Large intestine (tissue), 3 donors: Measurements from ENCODE around the gene ANKRD24. TPM values are rescaled to one million over a fixed set of nuclear protein-coding genes. Genes with fewer than 3 reads are reported as not detected.
"Not testable (repeated sequence)": the region's sequence is repeated elsewhere in the genome, so short reads cannot be mapped to it uniquely, and the experiment has no call there.

Source experiments
- DNase-seq, 2 donors: peaks; one replicate each; pipeline versions ENCODE4 v3.0.0 to v3.0.0-alpha.2; 2013
- H3K27ac ChIP-seq: one replicate; pipeline ENCODE4 v1.5.1; 2013; ENCODE audit warnings: low read length
- H3K27me3 ChIP-seq: 2 replicates; pipeline ENCODE4 v1.6.1; 2013; ENCODE audit warnings: low read length; ENCODE audit not compliant: control insufficient read depth, insufficient read depth
- H3K36me3 ChIP-seq: 2 replicates; pipeline ENCODE4 v1.6.1; 2013; ENCODE audit warnings: low read length; ENCODE audit not compliant: control insufficient read depth, insufficient read depth
- H3K4me1 ChIP-seq: one replicate; pipeline ENCODE4 v1.6.1; 2013; ENCODE audit warnings: low read length; ENCODE audit not compliant: control insufficient read depth, insufficient read depth
- H3K4me3 ChIP-seq: one replicate; pipeline ENCODE4 v1.5.1; 2013; ENCODE audit warnings: low read length
- H3K9me3 ChIP-seq: one replicate; pipeline ENCODE4 v1.6.1; 2013; ENCODE audit warnings: mild to moderate bottlenecking, low read depth, low read length, moderate library complexity; ENCODE audit not compliant: control insufficient read depth
- WGBS: methylation state at CpG from one replicate; pipeline ENCODE4 v1.1.5; 2013; ENCODE audit warnings: low lambda C conversion rate; ENCODE audit not compliant: insufficient coverage; 5-methylcytosine and 5-hydroxymethylcytosine counted together
- polyA plus RNA-seq: library from polyadenylated mRNA; unstranded; fragments of 120-200 nt; gene quantifications from one replicate; pipeline ENCODE4 v1.2.1, GENCODE V29; 2013

ANKRD24 gene
- polyA plus RNA-seq, 1 donor, result 2.8 TPM

DNA sequence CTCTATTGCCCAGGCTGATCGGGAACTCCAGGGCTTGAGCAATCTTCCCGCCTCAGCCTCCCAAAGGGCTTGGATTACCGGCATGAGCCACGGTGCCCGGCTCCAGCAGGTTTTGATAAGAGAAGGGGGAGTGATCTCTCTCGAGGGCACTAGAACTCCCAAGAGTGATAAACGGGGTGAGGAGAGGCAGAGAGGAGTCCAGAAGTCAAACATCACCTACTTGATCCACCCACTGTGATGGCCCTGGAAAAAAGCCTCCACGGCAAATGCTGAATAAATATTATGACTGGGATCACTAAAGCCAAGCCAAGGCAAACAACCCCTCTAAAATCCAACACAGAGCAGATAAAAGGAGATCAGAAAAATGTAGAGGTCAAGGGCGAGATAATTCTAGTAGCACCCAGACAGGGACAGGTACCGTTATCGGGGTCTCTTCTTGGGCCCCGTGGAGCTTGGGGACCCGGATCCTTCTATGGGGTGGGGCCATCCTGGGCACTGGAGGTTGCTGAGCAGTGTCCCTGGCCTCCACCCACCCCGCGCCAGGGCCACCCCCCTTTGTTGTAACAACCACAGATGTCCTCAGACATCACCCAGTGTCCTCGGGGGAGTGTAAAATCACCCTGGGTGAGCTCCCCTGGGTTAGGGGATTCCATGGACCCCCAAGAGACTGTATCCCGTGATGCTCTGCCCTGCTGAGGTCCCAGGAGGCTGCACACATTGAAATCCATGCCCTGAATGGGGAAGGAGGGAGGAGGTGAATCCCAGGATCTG lies 32.8 kb upstream of the ANKRD24 start:
- Histone ChIP-seq H3K27ac (peak overlapping the region; percentile 79), H3K9me3 (peaks cover 15% of the 10 kb centered on the region), H3K4me3 (no peak overlapping the region), H3K36me3 (no peaks in the 10 kb centered on the region), H3K4me1 (peaks cover 57% of the 10 kb centered on the region), H3K27me3 (no peaks in the 10 kb centered on the region)
- WGBS, result 20% methylated on average over 1 of the region's 17 CpGs
- DNase-seq, result peak; percentile 91 to 96

DNA sequence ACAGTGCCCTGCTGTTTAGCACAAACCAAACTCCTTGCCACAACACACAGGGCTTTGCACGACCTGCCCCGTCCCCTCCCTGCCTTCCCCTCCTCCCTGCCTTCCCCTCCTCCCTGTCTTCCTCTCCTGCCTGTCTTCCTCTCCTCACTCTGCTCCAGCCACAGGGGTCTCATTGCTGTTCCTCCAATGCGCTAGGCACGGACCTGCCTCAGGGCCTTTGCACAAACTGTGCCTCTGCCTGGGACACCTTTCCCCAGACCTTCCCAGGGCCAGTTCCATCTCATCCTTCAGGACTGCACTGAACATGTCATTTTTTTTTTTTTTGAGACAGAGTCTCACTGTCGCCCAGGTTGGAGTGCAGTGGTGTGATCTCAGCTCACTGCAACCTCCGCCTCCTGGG lies 30.9 kb upstream of the ANKRD24 start:
- Histone ChIP-seq H3K4me1 (peaks cover 42% of the 10 kb centered on the region), H3K9me3 (peaks cover 8% of the 10 kb centered on the region), H3K36me3 (peaks cover 5% of the 10 kb centered on the region), H3K27ac (peak overlapping the region; percentile 32), H3K27me3 (no peaks in the 10 kb centered on the region), H3K4me3 (no peak overlapping the region)
- DNase-seq, result no peak
- 100% methylated on average over 1 of the region's 6 CpGs for WGBS

DNA sequence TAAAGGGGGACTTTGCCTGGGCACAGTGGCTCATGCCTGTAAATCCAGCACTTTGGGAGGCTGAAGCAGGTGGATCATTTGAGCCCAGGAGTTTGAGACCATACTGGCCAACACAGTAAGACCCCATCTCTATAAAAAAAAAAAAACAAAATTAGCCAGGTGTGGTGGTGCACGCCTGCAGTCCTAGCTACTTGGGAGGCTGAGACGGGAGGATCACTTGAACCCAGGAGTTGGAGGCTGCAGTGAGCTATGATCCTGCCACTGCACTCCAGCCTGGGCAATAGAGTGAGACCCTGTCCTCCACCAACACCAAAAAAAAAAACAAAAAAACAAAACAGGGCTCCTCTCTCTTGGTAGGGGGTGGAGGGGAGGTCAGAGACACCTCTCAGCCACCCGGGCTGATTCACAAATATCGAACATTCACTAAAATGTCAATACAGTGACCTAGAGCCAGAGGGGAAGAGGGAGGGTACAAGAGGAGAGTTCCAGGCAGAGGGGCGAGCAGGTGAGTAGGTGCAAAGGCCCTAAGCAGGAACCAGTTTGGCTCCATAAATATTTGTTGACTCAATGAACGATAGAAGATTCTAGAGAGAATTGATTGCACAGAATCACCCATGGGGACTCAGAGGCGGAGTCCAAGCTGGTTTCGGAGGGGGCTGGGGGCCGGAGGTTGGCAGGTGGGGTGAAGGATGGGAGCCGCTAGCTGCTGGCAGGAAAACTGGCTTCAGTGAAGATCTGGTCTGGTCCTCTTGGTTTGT lies 30.1 kb upstream of the ANKRD24 start:
- no CpG with 5 or more reads among the region's 10 CpGs for WGBS
- peaks cover 40% of the 10 kb centered on the region for H3K4me1 ChIP-seq
- H3K27ac ChIP-seq, result peak overlapping the region; percentile 72
- peaks cover 2% of the 10 kb centered on the region for H3K9me3 ChIP-seq
- peak in 1 of 2 donors; percentile 50 for DNase-seq
- peaks cover 13% of the 10 kb centered on the region for H3K36me3 ChIP-seq
- H3K27me3 ChIP-seq, result no peaks in the 10 kb centered on the region
- no peak overlapping the region for H3K4me3 ChIP-seq

DNA sequence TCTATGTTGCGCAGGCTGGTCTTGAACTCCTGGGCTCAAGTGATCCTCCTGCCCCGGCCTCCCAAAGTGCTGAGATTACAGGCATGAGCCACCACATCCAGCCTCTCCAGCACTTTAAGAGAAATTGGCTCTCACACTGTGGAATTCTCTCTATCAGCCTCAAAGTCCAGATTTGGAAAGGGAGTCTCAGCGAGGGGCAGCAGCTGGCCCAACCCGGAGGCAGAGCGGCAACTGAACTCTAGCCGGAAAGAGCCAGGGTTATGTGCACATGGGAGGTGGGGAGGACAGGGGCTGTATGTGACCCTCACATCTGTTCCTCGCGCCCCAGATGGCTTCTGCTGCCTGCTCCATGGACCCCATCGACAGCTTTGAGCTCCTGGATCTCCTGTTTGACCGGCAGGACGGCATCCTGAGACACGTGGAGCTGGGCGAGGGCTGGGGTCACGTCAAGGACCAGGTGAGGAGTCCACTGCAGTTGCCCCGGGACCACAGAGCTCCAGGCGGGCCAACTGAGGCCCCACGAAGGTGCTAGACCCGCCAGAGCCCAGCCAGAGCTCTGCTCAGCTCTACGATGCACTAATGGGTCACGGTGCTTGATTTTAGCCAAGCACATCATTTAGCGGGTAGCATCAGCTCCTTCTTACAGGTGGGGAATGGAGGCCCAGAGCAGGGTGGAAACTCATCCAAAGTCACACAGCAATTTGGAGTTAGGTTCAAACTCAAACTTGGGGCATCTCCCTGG lies 27.7 kb upstream of the ANKRD24 start:
- WGBS, result 100% methylated on average over 1 of the region's 21 CpGs
- peak overlapping the region; percentile 5 for H3K27ac ChIP-seq
- H3K27me3 ChIP-seq, result no peaks in the 10 kb centered on the region

DNA sequence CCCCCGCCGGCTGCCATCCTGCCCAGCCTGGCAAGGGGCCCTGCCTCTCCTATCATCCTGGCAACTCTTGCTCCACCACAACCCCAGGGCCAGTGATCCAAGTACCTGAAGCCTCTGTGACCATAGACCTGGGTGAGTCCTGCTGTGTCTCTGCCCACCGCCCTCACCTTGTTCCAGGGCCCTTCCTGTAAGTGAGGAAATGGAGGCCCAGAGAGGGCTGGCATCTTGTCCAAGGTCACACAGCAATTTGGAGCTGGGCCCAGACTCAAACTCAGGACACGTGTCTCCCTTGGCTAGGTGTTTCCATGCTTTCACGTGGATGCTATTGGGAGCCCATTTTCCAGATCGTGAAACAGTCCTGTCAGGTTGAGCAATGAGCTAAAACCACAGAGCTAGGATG lies 25.3 kb upstream of the ANKRD24 start:
- H3K36me3 ChIP-seq, result peaks cover 32% of the 10 kb centered on the region
- H3K4me1 ChIP-seq, result peaks cover 26% of the 10 kb centered on the region
- peaks cover 2% of the 10 kb centered on the region for H3K9me3 ChIP-seq
- no peak overlapping the region for H3K27ac ChIP-seq
- DNase-seq, result no peak
- no peaks in the 10 kb centered on the region for H3K27me3 ChIP-seq
- H3K4me3 ChIP-seq, result no peak overlapping the region
- WGBS, result no CpG with 5 or more reads among the region's 6 CpGs

More for the DNA sequence above, 27.7 kb upstream of the ANKRD24 start:
- DNase-seq, result no peak
- Histone ChIP-seq H3K36me3 (peaks cover 24% of the 10 kb centered on the region), H3K4me1 (peaks cover 36% of the 10 kb centered on the region), H3K4me3 (peak overlapping the region; percentile 58), H3K9me3 (peaks cover 2% of the 10 kb centered on the region)

DNA sequence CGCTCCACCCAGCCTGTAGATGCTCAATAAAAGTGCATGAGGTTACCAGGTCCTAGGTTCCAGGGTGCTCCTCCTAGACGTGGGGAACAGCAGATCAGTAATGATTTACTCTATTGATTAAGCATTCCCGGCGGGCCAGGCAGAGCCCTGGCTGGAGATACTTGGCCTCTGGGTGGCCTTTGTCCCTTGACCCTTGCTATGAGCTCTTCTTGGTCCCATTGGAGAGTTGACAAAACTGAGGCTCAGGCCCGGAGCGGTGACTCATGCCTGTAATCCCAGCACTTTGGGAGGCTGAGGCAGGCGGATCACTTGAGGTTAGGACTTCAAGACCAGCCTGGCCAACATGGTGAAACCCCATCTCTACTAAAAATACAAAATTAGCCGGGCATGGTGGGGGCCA lies 24.5 kb upstream of the ANKRD24 start:
- Histone ChIP-seq H3K36me3 (peaks cover 32% of the 10 kb centered on the region), H3K4me1 (peaks cover 18% of the 10 kb centered on the region)
- not testable (repeated sequence) for H3K27ac ChIP-seq, H3K4me3 ChIP-seq, H3K27me3 ChIP-seq, DNase-seq, H3K9me3 ChIP-seq
- WGBS, result no CpG with 5 or more reads among the region's 8 CpGs

DNA sequence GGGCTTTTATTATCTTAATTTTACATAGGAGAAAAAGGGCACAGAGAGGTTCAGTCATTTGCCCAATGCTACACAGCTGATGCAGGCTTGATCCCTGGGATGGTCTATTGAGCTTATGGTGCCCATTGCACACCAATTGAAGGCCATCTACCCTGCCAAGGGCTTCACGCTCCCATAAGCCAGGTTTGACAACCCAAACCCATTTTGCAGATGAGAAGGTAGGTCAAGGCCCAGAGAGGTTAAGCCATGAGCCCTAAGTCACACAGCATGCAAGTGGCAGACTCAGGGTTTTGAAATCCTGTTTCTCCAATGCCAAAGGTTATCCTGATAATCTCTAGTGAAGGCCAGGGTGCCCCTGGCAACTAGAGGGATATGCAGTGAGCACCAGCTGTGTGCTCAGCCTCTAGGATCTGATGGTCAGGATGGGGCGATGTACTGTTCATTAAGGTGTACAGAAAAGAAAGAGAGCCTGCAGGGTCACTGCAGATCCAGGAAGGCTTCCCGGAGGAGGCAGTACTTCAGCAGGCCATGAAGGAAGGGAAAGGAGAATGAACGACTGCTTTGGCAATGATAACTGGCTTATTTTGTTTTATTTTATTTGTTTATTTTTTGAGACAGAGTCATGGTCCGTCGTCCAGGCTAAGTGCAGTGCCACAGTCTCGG lies 20.9 kb upstream of the ANKRD24 start:
- peaks cover 10% of the 10 kb centered on the region for H3K4me1 ChIP-seq
- DNase-seq, result no peak
- H3K27me3 ChIP-seq, result no peaks in the 10 kb centered on the region
- WGBS, result no CpG with 5 or more reads among the region's 7 CpGs
- H3K9me3 ChIP-seq, result no peaks in the 10 kb centered on the region
- no peak overlapping the region for H3K27ac ChIP-seq
- peaks cover 38% of the 10 kb centered on the region for H3K36me3 ChIP-seq
- H3K4me3 ChIP-seq, result no peak overlapping the region

DNA sequence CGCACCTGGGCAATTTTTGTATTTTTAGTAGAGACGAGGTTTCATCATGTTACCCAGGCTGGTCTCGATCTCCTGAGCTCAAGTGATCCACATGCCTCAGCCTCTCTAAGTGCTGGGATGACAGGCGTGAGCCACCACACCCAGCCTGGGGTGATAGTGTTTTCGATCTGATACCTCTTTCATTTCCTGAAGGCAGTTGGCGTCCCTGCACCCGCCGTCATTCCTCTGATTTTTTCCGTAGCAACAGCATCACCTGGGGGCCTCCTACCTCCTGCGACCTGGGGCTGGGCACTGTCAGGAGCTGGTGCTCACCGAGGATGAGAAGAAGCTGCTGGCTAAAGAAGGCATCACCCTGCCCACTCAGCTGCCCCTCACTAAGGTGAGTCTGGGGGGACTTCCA lies 18.2 kb upstream of the ANKRD24 start:
- no peak for DNase-seq
- Histone ChIP-seq H3K4me1 (no peaks in the 10 kb centered on the region), H3K27ac (no peak overlapping the region), H3K27me3 (no peaks in the 10 kb centered on the region), H3K4me3 (no peak overlapping the region), H3K36me3 (peaks cover 29% of the 10 kb centered on the region), H3K9me3 (no peaks in the 10 kb centered on the region)
- WGBS, result 73% methylated on average over 3 of the region's 11 CpGs

DNA sequence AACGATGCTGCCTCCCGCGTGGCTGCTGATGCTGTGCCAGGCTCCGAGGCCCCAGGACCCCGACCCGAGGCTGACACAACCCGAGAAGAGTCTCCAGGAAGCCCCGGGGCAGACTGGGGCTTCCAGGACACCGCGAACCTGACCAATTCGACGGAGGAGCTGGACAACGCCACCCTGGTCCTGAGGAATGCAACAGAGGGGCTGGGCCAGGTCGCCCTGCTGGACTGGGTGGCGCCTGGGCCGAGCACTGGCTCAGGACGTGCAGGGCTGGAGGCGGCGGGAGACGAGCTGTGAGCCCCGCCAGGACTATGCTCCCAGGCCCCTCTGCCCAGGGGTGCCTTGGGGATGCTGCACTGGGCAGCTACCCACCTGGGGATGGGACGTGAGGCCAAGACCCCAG lies 10.8 kb upstream of the ANKRD24 start:
- H3K4me3 ChIP-seq, result no peak overlapping the region
- no CpG with 5 or more reads among the region's 22 CpGs for WGBS
- no peaks in the 10 kb centered on the region for H3K9me3 ChIP-seq
- H3K4me1 ChIP-seq, result peaks cover 16% of the 10 kb centered on the region
- H3K36me3 ChIP-seq, result peaks cover 36% of the 10 kb centered on the region
- no peaks in the 10 kb centered on the region for H3K27me3 ChIP-seq
- H3K27ac ChIP-seq, result no peak overlapping the region
- DNase-seq, result no peak
